ENCODE data around the gene PRXL2B.
"Not testable (repeated sequence)": the region's sequence is repeated elsewhere in the genome, so short reads cannot be mapped to it uniquely, and the experiment has no call there.

PRXL2B gene, protein sequence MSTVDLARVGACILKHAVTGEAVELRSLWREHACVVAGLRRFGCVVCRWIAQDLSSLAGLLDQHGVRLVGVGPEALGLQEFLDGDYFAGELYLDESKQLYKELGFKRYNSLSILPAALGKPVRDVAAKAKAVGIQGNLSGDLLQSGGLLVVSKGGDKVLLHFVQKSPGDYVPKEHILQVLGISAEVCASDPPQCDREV

DNA sequence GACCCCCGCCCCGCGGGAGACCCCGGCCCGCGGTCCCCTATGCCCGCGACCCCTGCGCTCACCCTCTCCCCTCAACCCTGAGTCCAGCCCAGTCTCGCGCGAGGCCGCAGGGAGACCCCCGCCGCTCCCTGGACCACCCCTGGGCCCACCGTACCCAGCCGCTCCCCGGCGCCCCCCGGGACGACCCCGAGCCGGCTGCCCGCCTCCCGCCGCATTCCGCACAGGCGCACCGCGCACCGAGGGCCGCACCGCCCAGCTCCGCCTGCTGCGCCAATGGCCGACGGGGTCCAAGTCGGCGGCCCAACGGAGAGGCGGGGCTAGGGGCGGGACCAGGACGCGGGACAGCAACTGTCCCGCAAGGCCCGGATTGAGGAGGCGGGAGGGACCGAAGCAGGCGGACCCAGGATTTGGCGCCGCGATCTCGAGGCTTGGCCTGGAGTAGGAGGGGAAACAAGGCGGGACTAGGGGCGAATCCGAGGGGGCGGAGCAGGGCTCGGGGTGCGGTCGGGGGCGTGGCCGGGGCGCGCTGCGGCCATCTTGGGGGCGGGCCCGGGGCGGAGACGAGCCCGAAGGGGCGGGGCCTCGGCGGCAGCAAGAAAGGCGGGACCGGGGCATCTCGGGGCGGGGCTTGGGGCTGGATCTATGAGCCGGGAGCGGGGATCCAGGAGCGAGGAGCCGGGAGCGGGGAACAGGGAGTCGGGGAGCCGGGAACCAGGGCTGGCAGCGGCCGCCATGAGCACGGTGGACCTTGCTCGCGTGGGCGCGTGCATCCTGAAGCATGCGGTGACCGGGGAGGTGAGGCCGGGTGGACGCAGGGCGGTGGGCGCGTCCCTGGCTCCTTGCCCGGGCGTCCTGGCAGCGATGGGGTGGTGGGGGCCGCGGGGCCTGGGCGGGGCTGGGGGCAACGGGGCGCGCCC is at the start of gene PRXL2B:
Gene PRXL2B (plus strand): TSS at position 624 of the 917 bp plus-strand sequence. CDS start 109 bp downstream, at position 733.
- DNase-seq = peak; percentile 98

DNA sequence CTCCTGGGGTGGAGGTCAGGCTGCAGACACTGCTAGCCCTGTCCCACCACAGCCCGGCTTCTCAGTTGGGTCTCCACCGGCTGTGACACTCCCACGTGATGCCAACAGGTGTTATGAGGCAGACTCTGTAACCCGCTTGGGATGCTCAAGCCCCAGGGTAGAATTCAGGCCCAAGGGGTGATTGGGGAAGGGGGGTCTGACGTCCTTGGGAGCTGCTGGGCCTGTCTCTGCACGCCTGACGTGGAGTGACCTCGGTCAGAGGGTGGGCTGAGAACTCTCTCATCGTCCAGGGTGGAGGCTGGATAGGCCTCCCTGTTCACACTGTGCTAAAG is 48.8 kb upstream of the PRXL2B start:
- no peak for DNase-seq

DNA sequence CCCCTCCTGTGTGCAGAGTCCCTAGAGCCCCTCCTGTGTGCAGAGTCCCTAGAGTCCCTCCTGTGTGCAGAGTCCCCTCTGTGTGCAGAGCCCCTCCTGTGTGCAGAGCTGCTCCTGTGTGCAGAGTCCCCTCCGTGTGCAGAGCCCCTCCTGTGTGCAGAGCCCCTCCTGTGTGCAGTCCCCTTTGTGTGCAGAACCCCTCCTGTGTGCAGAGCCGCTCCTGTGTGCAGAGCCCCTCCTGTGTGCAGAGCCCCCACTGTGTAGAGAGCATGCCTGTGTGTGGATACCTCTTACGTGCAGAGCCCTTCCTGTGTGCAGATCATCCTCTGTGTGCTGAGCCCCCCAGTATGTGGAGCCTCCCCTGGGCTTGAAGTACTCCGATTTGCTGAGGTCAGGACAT is 48.2 kb upstream of the PRXL2B start:
- no peak for DNase-seq

DNA sequence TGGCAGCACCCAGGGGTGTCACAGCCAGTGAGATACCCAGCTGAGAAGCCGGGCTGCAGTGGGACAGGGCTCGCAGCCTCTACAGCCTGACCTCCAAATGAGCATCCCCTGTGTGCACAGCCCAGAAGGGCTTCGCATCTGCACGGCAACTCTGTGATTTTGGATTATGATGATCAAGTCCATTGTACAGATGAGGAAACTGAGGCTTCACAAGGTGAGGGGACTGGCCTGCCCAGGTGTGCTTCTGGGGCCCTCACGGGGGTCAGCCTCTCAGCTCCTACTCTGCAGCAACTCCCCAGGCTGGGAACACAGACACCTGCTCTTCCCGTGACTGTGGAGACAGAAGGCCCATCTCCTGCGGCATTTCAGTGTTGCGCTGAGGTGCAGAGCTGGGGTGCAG is 47.7 kb upstream of the PRXL2B start:
- no peak for DNase-seq

DNA sequence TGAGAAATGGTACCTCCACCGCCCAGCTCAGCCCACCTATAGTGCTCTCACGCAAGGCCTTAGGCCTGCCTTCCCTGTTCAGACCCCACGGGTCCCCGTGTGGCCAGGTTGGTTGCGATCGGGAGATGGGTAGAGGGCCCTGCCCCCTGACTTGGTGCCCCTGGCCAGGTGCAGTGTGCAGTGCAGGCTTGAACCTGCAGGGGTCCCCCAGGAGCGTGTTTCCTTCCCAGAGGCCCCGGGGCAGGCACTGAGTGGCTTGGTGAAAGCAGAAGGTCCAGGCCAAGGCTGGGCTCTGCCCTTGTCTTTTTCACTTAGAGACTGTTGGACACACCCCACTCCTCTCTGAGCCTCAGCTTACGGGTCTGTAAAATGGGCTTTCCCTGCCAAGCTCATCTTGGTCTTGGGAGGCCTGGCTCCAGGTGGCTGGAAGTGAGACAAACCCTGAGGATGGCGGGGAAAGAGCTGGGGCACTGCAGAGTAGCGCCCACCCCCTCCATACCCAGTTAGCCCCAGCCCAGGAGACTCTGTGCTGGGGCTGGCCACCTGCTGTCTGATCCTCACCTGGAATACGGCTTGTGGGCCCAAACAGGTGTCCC is 47.2 kb upstream of the PRXL2B start:
- DNase-seq = peak; percentile 45

DNA sequence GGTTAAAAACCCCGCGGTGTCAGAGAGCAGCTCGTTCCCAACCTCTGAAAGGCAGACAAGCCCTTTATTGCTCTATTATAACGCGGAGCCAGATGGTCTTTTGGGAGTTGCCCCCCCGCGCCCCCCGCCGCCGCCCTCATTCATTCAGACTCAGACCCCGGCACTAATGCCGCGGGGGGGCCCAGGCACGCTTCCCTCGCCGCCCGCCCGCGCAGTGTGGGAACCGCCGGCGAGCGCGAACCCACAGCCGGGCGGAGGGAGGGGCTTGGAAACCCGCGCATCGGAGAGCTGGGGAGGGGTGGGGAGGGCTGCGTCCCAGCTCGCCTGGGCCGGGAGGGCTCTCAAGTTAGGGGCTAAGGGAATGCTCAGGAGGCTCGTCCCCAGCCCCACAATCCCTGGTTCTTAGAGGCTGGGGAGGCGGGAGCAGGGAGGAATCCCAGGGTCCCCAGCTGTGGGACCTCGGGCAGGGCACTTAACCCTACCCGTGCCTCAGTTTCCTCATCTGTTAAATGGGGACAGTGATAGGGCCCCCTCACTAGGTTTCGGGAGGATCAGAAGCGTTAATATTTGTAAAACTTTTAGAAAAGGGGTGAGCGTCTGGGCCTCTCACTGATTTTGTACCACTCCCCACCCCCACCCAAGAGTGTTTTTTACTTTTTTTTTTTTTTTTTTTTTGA is 45.6 kb upstream of the PRXL2B start:
- peak; percentile 34 for DNase-seq

DNA sequence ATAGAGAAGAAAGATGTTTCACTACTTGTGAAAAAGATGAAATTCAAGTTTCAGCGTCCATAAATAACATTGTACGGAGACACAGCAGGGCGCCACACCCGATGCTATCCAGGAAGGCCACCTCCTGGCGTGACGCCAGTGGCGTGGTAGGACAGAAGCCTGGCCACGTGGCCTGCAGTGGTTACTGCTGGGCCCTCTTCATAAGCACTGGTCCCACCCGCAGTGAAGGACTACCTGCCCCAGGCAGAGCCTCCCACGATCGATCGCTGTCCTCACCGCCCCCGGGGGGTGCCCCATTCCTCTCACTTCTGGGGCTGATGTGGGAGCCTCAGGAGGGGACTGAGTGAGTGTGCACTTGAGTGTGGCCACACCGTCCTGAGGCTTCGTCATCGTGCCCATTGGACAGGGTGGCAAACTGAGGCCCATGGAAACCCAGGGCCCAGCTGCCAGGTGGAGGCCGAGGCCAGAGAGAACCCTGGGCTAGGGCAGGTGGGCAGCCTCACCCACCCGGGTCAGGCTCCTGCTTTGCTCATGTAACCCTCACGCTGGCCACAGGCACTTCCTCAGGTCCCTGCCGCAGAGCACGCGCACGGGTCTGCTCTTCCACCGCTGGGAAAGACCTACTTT is 44.8 kb upstream of the PRXL2B start:
- no peak for DNase-seq

DNA sequence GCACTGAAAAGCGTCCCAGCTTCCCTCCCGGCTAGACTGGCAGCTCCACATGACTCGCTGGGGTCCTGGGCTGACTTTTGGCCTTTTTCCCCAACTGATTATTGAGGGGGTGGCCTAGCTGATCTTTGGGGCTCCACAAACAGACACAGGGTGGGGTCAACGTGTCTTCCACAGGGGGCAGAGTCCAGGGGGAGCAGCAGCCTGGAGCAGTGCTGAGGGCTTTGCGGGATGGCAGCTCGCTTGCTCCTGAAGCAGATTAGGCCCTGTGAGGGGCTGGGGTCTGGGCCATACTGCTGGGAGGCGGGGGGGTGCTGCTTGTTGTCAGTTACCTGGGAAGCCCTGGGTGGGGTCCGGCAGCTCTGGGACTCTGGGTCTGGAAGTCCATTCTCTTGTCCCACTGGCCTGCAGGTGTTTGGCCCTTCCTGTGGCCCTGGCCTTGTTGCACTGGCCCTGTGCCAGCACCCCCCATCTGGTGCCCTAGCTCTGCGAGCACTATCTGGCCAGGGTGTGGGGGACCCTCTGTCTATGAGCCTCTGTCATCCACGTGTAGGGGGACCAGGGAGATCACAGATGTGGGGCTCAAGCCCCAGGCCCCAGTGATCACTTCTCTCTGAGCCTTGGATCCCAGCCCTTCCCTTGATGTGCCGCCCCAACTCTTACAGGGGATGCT is 44.2 kb upstream of the PRXL2B start:
- DNase-seq = no peak

DNA sequence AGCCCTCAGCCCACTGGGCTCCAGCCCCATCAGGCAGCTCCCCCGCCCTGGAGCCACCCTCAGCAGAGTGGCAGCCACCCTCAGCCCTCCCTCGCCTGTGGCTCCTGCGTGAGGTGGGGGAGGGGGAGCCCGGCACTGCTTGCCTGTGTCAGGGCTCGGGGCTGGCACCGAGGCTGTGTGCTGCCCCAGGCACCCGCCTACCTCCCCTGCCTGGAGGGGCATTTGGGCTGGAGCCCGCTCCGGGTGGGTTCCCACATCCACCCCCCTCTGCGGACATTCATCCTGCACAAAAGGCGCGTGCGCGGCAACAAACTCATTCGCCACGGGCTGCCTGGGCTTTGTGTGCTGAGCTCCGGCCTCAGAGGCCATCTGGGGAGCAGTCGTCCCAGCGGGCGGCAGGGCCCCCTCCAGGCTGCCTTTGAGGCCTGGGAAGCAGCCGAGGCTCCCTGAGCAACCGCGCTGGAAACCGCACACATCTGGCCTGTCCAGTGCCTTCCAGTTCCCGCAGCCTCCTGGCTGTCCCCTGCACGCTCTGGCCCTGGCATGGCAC is 43.0 kb upstream of the PRXL2B start:
- DNase-seq = peak; percentile 68

DNA sequence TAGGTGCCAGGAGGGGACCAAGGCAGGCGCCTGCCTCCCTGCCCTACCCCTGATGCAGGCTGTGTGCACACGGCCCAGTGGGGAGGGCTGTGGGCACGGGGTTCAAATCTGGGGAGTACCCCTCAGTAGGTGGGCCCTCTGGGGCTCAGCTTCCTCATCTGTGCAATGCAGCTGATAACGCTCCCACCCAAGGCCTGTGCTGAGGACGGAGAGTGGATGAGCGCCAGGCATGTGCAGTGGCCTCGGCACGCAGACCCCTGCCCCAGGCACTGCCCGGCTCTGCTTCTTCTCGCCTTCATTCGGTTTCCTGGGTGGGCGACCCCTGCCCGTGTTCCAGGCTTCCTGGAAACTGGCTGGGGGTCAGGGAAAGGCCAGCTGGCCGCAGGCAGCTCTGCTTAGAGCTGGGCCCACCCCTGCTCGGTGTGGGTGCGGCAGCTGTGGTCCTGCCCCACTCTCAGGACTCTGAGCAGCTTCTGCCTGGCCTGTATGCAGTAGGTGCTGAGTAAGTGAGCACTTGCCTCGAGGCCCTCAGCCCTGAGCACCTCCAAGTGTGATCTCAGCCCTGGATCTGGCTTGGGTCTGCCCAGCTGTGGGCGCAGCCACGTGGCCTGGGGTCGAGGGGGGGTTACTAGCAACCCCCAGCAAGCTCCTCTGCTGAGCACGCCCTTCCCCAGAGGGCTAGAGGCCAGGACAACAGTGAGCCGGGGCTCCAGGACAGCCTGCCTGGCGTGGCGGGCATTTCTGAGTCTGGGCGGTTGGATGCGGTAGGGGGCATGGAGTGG is 42.3 kb upstream of the PRXL2B start:
- DNase-seq = no peak

DNA sequence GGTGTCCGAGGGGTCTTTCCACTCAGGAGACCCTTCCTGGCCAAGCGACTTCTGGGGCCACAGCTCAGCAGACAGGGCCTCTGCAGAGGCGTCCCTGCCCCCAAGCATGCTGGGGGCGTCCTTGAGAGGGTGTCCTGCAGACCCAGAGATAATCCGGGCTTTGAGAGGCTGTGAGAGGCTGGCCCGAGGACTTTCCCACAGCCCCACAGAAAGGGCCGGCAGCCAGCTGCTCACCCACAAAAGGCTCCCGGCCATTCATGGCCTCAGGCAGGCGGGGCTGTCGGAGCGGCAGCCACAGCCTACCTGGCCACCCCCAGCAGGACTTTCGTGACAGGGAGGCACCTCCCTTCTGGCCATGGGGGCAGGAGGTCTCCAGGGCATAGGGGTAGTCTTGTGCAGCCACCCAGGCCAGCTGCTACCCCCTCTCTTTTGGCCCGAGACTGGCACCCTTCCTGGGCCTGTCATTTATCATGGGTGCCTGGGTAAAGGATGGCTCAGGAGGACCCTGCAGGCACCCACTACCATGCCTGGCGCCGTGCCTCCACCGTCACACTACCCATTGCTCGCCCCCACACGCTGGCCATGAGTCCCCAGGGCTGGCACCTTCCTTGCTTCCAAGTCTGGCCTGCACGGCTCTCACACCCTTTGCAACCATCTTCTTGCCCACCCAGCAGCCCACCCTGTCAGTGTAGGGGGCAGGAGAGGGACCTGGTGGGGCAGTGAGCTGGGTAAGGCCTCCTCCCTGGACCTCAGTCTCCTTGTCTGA is 41.5 kb upstream of the PRXL2B start:
- no peak for DNase-seq

DNA sequence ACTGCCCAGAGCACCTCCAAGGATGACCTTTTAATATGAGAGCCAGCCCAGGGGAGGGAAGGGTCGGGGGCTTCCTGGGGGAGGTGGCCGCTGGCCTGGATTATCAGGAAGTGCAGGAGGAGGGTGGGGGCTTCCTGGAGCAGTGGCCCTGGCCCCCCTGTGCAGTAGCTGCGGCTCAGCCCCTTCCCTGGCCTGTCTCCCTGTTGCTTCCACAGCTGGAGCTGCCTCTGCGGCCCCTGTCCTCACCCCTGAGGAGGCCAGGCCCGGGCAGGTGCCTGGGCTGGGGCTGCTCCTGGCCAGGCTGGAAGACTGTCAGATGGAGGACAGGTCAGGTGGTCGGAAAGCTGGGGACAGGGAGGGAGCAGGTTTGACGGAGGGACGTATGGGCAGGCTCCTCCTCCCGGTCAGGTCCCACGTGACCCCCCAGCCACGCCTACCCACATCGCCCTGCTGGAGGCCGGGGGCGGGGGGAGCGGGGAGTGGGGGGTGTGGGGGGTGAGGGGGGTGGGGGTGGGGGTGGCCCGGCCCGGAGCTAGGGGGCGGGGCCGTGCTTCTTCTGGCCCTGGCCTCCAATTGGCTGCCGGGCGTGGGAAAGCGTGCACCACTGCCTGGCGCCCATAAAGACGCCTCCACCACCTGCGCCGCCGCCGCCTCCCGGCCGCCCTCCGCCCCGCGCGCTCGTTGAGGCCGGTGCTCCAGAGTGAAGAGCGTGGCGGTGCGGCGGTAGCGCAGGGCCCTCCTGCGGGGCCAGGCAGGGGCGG is 40.6 kb upstream of the PRXL2B start:
- peak; percentile 96 for DNase-seq

DNA sequence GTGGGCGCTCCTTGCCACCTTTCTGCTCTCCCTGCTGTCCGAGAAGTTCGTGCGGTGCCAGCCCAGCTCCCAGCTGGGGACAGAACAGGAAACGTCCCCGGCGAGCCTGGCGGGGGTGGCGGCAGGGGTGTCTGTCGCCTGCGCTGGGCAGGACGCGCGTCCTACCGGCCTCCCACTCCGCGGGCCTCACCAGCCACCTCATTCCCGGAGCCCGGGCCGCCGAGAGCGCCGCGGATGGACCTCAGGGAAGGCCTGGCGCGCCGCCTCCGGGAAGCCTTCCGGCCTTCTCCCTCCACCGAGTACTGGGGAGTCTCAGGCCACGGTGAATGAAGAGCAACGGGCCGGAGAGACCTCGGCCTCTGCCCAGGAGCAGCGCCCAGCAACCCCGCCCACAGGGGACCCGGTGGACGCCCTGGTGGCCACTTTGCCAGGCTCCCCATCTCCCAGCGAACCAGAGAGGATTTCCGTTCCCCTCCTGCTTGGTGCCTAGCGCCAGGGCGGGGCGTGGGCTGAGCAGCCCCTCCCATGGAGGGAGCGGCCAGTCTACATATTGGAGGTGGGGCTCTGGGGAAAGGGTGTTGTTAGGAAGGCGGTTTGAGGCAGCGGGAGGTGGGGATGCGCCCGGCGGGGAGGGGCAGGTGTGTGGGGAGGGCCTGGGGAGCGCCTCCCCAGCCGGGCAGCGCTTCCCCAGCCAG is 39.9 kb upstream of the PRXL2B start:
- DNase-seq = peak; percentile 91

DNA sequence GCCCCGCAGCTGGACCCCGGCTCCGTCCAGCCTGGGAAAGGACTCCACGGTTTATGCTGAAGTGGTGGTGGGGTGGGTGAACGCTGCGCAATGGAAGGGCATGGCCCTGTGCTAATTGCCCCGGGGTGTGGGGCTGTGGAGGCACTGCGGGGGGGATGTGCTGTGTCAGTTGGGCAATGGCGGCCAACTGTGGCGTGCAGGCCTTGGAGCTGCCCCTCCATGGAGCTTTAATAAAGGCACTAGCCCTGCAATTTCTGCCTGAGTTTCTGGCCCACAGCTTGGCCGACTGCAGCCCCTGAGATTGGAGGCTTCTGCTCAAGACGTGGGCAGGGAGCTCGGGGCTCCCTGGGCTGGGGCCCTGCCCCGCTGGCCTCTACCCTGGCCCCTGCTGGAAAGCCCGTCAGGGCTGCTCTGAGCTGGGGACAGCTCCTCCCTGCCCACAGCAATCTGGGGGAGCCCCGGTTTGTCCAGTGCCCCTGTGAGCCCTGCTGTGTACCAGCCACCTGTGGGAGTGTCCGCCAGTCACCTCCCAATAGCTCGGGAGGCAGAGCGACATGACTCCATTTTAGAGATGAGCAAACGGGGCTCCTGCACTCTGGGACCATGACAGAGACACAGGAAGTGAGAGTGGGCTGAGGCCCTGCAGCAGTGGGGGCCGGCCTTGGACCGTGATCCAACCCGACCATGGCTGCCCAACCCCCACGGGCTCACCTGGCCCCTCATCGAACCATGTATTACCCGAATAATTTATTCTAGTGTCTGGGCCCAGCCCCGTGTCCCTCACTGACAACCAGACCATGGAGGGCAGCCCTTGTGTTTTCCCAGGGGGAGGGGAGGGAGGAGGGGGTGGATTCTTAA is 39.1 kb upstream of the PRXL2B start:
- peak; percentile 54 for DNase-seq

DNA sequence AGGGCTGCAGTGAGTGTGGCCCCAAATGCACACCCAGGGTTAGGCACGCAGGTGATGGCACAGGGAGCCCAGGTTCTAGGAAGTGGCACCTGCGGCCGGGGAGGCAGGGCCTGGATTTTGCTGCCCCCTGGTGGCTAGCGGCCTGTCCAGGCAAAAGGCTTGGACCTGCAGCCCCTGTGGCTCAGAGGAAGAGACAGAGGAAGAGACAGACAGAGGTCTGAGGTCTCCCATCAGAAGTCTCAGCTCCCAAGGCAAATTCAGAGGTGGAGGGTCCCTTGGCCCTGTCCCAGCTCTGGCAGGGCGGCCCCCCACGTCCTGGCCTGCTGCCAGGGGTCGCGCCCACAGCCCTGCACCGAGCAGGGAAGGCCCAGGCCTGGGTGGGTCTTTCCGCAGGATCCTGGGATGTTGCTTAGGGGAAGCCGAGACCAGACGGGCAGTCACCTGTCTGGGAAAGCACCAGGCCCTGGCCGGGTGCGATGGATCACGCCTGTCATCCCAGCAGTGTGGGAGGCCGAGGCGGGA is 38.4 kb upstream of the PRXL2B start:
- DNase-seq = peak; percentile 92

DNA sequence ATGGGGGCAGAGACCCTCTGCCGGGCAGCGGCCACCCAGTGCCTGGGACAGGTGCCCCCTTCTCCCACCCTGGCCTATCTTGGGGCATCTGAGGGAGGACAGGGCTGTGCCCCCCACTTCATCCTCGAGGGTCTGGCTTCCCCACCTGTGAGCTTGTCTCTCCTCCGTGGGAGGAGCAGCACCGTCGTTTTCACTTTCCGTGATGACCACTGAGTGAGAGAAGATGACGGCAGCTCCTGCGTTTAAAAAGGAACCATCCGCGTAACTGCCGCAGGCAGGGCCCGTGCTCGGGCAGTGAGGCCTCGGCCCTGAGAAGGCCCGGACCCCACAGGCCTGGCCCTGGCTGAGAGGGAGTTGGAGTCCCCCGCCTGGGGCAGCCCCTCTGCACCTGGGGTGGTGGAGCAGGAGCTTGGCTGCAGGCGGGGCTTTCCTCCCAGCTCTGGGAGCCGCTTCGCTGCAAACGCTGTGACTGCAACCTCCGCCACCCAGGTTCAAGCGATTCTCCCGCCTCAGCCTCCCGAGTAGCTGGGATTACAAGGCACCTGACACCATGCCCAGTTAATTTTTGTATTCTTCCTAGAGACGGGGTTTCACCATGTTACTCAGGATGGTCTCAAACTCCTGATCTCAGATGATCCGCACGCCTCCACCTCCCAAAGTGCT is 37.1 kb upstream of the PRXL2B start:
- not testable (repeated sequence) for DNase-seq

DNA sequence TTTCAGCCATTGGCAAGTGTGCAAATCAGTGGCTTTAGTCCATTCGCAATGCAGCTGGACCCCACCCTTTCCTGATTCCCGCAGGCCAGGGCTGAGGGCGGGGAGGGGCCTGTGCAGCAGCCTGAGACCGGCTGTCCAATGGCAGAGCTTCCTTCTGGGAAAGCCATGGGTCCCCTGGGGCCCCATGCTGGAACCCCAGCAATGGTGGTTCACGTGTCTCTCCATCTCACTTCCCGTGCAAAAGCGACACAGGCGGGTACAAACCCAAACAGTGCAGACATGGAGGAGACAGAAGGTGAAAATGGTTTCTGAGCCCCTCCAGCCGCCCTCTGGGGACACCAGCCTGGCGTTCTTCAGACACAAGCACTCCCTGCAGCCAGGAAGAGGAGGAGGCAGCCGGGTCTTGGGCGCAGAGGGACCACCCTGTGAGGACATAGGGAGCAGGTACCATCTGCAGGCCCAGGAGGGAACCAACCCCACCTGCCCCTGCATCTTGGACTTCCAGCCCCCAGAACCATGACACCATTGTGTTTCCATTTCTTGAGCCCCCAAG is 36.2 kb upstream of the PRXL2B start:
- not testable (repeated sequence) for DNase-seq

Data from CD4-positive, alpha-beta T cell treated with Interleukin-6 for 4 hours (primary cell).